GM18870 (cell line): ENCODE data around the gene THRB.

ENCODE experiments used
- ATAC-seq: cut with Tn5 transposase; IDR thresholded peaks from one replicate; pipeline ENCODE4 v1.9.1; 2021; ENCODE audit warnings: moderate library complexity; ENCODE audit not compliant: unreplicated experiment

Gene THRB

DNA sequence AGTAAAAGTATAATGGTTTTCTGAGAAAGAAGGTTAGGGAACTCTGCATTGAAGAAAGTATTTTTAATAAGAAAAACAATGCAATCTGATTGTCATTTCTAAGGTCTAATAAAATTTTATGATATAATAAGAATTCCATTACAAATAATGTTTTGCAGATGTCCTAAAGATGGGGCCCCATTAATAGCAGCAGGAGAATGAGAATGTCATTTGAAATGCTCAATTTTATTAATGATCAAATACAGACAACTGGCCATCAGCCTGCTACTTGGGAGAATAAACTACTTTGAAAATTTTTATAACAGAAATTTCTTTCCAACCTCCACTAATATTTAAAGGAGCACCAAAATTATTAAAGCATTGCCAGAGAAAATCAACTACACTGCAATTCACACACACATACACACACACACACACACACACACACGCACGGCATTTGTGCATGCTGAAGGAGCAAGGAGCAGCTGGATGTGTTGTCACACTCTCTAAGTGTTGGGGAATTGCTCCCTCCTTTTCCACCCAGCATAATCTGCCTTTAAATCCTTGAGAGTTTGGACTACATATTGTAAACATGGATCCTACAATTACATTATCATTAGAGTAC, 109.5 kb downstream of the THRB start:
- ATAC-seq = no peak

DNA sequence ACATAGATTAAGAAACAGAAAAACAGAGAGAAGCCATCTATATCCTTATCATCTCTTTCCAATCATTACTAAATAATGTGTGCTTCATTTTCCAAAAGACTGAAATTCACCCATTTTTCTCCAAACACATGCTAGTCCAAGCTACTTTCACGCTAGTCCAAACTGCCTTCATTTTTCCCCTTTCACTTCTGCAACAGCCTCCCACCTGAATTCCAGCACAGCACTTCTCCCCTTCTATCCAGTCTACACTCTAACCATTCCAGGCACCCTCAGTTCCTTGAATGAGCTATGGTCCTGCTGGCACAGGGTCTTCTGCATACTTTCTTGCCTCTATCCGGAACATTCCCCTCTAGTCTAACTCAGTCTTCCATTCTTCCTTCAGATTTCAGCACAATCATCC, 112.0 kb downstream of the THRB start:
- ATAC-seq = no peak

DNA sequence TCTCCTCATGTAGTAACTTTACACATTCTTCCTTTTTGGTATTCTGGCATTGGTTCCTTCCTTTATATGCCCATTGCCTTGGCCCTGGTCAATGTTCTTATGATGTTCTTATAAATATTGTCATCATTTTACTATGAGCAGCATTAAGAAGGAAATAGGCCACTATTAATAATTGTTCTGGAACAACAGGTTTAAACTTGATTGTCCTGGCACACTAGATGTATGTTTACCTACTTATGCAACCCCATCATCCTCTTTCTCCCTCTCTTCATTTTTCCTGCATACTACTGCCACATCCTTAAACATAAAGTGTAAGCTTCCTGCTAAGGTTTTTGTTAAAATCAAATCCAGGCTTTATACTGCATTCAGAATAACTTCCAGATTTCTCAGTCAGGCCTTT, 114.7 kb downstream of the THRB start:
- no peak for ATAC-seq

DNA sequence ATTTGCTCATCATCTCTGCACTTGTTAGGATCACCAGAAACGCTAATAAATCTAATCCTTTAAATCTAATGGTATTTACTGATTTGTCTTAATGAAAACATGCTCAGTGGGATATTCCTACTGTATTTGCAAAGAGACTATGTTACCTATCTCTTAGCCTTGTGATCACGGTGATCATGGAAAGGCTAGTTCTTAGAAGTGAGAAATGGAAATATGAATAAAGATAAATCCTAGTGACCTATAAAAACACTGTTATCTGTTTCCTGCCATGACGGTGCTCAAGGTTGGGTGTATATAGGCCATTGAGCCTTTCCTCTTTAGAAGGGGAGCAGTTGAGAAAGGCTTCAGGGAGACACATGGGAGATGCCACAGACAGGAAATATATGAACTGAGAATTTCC, 116.3 kb downstream of the THRB start:
- no peak for ATAC-seq

DNA sequence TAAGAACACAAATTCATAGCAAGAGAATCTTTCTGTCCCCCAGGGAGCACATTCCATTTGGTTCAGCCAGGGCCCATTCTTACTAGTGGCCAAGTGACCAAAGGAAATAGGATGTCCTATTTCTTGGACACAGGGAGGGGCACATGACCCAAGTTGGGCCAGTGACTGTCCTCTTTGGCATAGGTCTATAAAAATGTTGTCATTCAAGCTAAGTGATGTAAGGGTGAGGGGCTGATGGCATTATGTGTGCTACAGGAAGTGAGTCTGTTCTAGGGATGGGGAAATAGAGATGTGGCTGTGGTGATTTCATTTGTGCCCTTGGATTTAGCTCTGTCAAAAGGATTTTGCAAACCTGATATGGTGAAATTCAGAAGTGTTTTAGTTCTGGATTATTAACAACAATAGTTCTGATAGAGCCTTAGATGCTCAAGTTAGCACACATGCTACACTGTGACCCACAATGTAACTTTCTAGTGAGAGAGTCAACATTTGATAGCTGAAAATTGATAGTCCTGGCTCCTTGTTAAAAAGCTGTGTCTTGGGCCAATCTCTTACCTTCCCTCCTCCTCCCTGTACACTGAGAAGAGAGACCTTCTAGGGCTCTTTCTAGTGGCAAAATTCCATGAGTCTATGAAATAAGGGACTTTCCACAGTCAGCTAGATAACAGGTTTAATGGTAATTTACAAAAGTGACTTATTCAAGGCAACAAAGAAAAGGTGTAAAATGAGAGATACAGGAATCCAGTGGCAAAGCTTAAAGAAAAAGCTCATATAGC, 117.2 kb downstream of the THRB start:
- ATAC-seq = no peak

DNA sequence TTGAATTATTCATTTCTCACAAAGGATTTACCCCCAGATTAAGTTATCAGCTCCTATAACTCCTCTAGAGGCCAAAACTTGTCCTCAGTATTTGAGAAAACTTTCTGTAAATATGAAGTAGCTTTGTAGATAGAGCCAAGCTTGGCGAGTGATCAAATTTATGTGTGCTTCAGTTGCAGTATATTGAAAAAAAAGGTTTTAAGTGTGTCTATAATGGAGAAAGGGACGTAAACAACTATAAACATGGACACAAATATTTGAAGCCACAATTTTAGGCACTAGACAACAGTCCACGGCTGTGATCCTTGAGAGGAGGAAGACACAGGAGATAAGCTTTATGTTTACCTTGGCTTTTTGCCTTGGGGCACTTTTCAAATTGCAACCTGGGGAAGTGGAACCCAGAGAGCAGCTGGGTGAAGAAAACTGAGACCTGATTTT, 118.7 kb downstream of the THRB start:
- no peak for ATAC-seq

DNA sequence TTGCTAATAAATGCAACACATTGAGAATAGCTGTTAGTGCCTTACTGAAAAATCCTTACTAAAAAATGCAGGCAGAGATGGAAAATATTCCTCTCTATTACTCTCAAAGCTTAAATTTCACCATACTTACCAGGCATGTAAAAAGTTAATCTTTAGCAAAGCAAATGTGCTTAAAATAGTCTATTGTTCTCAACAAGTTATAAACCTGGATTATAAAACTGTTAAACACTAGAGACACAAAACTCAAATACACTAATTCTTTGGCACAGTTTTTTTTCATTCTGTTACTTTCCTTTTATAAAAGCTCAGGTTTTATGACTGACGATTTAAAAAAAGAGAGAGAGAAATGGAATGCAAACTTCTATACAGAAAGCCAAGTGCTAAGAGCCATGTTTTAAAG, 119.8 kb downstream of the THRB start:
- no peak for ATAC-seq

DNA sequence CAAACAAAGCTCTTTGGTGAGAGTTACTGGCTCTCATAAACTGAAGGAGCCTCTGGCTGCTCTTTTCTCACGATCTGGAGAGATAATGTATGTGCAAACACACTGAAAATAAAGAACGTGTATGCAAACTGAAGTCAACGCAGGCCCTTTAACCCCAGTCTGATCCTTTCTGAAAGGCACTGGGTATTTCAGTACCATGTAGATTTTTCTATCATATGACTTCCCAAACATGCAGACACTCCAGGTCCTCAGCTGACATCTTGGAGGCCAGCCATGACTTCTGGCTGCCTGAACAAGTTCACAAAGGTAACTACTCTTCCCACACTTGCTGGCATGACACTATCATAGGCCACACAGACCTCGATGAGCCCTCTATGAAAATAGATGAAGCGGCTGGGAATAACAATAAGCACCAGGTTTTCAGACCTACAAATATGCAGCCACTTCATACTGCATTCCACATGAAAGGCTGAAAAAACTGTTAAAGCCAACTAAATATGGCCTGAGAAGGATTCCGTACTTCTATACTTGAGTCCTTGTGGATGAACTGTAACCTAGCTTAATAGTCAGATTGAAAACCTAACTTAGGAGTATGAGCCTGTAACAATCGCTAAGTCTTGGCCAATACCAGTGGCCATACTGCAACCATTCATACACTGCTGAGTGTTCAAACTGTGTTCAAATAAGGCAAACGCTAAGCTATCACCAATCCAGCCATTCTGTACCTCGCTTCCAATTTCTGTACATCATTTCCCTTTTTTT, 121.3 kb downstream of the THRB start:
- ATAC-seq = no peak

DNA sequence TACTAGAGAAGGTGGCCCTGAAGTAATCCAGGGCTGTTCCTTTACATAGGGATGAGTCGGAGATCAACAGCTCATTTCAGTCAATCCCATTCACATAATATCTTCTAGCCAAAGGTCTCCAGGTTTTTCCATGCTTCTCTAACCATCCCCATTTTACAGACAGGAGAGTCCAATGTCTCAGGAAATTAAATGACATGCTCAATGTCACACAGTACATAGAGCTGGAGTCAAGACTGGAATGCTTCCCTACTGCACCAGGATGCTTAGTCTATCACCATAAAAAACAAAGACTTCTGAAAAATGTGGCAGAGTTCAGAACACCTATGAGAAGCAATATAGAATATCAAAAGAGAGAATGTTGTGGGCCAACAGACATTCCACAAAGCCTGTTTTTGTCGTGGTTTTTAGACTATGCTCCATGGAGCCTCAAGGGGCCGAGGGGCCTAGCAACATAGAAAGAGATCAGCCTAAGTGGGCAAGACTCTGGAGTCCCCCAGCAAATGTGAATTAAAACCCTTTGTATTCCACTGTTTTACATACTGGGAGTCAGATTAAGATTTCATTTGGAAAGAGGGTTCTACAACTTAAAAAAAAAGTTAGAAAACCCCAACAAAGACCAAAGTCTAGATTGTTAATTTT, 122.0 kb downstream of the THRB start:
- no peak for ATAC-seq

DNA sequence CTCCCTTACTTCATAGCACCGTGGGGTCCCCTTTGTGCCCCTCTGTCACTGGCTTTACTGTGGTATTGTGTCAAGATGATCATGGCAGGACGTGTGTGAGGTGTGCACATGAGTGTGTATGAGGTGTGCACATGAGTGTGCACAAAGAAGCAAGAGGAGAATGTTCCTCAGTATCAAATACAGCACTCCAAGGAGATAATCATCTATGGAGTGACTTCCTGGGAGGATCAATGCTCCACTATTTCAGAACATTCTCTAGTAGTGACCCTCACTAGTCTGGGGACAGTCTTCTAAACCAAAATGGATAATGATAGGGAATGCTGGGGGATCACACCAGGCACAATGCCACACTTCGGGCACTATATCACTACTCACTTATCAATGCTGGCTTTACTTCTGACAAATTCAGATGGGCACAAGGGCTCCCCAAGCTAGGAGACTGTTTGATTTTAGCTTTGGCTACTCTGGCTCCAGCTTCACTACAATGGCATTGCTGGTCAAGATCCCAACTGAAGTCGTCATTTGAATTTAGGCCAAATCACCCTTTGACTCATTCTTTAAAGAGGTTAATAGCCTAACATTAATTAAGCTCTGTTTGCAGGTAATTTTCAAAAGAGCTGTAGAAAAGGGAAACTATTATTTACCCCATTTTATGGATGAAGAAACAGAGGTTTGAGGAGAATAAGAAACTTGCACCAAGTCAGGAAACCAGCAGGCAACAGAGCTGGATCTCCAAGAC, 124.1 kb downstream of the THRB start:
- ATAC-seq = no peak

DNA sequence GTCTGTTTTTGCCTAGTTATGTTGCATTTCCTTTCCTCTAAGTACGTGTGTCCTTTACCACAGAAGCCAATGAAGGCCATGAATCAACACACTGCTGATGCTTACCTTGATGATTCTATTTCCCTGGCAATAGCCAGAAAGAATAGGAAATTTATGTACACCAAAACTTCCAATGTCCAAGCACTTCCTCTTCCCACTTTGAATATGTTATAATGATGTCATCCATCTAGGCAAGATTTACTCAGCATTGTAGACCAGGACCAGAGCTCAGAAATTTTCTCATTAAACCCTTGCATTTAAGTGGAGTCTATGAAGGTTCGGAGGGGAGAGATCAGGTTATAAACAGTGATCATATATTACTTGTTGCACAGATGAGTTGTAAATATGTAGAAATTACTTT, 126.0 kb downstream of the THRB start:
- ATAC-seq = no peak

DNA sequence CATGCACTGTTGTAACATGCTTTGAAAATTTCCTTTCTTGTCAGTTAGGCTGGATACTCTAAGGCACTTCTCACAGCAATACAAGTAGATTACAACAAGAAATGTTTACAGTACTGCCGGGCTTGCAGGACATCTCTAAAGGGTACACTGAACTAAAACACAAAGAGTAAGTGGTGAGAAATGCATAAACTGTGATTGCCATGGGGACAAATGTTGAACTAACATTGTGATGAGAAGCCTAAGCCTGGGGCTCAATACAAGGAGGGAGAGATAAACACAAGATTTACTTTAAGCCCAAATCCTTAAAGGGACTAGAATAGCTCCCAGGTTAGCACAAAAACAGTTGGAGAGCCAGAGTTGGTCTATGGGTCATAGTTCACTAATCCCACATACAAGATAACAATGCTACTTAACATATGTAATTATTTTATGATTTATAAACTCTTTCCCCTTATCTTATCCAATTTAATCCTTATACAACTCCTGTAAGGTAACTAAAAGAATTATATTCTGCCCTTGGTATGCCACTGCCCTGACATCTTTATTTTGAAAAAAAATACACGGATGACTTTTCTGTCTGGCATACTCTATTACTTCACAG, 126.9 kb downstream of the THRB start:
- no peak for ATAC-seq

DNA sequence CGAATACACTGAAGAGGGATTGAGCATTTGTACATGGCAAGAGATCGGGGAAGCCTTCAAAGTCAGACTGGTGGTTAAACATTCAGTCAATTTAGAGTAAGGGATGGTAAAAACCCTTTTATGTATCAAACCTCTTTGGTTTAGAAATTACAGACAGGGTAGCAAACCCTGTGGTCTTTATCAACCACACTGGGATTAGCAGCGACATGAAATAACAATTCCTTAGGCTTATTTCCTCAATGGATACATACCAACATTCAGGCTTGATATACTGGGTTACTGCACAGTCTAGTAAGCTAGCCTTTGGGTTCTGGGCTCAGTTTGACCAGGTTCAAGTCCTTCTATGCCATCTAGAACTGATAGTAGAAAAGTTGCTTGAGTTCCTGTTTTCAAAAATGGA, 127.4 kb downstream of the THRB start:
- no peak for ATAC-seq

DNA sequence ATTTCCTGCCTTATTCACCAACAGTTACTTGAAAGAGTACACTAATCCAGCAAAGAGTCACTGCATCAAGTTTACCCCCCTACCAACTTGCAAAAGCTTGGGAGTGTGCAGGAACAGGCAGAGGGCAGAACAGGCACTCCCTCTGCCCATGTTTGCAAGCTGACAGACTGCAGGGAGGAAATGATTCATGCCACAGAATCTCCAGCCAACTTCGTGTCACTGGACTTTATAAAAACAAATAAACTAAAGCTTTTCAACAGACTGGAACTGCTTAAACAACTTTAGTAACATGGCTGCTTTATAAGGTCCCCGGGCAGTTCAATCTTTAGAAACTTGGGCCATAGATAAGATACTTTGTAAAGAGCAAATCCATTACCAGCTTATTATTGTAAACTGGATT, 129.5 kb downstream of the THRB start:
- ATAC-seq = no peak

DNA sequence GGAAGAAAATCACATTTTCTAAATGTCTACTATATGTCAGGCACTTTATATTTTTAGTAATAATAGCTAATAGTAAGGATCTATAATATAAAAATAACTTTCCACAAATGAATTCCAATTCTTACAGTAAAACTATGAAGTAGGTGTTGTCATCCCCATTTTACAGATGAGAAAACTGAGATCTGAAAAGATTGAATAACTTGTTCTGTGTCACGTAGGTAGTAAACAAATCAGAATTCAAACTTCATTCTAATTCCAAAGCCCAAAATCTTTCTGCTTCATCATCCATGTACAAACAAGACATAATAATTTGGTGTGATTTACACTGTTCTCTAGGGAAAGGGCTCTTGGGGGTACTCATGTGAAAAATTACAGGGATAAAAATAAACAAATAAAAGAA, 130.3 kb downstream of the THRB start:
- ATAC-seq = no peak

DNA sequence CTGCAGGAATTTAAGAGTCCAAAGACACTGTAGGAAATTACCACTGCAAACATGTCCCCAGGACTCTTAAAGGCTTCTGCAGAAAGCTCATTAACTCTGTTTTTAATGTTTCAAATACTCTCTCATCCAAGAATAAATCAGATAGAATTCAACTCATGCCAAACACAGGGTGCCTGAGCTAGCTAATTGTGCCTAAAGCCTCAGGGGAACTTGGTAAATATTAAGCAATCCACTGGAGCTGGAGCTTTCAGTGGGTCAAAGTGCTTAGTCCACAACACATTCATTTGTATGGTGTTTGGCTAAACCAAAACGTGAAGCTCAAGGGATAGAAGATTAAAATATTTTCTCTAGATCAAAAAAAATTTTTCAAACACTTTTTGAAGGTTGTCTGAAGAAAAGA, 131.4 kb downstream of the THRB start:
- no peak for ATAC-seq

DNA sequence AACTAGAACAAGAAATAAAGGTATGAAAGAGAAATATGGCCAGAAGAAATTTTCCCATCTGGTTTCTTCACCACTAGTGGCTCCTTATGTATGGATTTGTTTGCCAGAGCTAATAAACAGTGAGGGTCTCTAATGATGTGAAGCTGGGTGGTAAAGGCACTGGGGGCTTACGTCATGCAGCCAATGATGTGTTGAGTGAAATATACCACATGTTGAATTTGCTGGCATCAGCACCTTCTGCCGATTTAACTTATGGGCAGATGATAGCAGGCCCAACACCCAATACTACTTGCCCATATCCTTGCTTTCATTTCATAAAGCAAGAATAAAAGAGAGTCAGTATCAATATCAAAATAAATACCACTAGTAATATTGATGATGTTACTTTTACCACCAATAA, 133.0 kb downstream of the THRB start:
- no peak for ATAC-seq

DNA sequence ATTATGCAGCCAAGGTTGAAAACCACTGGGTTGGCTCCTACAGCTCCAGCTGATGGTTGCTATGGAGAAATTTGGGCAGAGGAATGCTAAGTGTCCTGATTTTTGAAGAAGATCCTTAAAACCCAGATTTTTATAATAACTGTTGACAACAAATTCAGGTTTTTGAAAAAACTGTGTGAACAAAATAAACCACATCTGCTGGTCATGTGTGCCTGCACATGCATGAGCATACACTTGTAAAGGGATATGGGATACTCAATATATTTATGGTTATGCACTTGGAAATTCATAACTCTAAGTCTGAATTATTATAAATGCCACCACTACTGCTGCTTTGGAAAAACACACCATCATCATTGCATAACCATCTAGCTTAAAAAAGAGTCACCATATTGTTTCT, 133.7 kb downstream of the THRB start:
- ATAC-seq = no peak

DNA sequence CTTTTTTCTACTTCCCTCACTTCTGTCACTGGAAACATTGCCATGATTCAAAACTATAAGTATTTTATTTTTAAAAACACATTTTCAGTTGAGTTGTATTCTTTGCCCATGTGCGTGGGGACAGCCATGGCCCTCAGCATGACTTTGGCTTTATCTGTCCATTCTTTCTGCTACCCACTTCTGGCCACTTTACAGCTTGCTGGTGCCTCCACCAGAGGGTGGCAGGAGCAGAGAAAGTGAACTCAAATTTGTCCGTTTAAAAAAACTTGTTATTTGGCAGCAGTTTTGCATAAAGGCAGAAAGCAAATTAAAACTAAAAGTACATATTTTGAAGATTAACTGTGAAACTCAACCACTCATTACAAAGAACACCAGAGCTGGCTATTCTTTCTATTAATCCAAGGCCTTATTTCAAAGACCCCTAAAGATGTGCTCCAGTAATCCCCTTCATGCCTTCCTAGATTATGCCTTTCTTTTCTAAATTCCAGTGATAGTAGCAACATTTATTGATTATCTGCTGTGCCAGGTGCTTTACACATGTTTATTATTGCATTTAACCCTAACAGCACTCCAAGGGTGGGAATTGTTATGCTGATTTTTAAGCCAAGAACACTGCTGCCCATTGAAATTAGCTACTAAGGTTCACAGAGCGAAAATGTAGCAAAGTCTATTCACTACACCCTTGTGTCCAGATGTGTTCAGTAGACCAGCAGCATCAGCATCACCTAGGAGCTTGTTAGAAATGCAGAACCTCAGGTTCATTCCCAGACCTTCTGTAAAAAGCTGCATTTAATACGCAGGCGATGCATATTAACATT, 134.8 kb downstream of the THRB start:
- ATAC-seq = no peak

DNA sequence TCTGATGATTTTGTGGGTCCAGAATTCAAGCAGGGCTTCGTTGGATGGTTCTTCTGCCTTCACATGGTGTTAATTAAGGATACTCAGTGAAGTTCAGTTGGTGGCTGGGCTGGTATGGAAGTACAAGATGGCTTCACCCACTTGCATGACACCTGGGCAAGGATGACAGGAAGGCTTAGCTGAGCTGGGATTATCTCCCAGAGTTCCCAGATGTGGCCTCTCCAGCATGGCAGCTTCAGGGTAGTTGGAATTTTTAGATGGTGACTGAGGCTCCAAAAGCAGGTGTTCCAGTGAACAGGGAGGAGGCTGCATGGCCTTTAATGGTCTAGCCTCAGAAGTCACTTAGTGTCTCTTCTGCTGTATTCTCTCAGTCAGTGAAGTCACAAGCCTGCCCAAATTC, 135.5 kb downstream of the THRB start:
- no peak for ATAC-seq
